Astrocyte of the cerebellum (primary cell): ENCODE data around the gene LPGAT1.

Source experiments
- DNase-seq: peaks from one replicate; pipeline ENCODE4 v3.0.0-alpha.2; 2011; ENCODE audit warnings: low read depth
- H3K4me3 ChIP-seq: 2 replicates; pipeline ENCODE4 v1.5.1; 2011; ENCODE audit warnings: mild to moderate bottlenecking, low read depth, low read length, moderate library complexity
- CTCF ChIP-seq: IDR thresholded peaks from 2 replicates; pipeline ENCODE4 v1.5.1; 2012; ENCODE audit warnings: low read length, low read depth, moderate library complexity, mild to moderate bottlenecking; ENCODE audit errors: missing control alignments
- in situ Hi-C: cut with HindIII; loops from 2 replicates; pipeline ENCODE4 v1.10.0; 2017; ENCODE audit warnings: low sequenced_read_pairs

Gene LPGAT1

GRCh38 chr1:211750599-211750998, 80.0 kb downstream of the LPGAT1 start:
- in situ Hi-C loops, result no loop called here
- no peak overlapping the region for H3K4me3 ChIP-seq
- no peak for DNase-seq
- no peak for TF ChIP-seq CTCF

- DNase-seq, result no peak
- H3K4me3 ChIP-seq, result no peak overlapping the region
- in situ Hi-C loops, result no loop called here
- no peak for TF ChIP-seq CTCF
Measured at GRCh38 chr1:211749251-211749650, 81.3 kb downstream of the LPGAT1 start.

GRCh38 chr1:211748810-211749209, 81.8 kb downstream of the LPGAT1 start:
- H3K4me3 ChIP-seq, result no peak overlapping the region
- no peak for DNase-seq
- TF ChIP-seq CTCF, result no peak
- in situ Hi-C loops, result no loop called here

GRCh38 chr1:211742889-211743529, 87.6 kb downstream of the LPGAT1 start:
- DNase-seq, result no peak
- TF ChIP-seq CTCF, result no peak
- no peak overlapping the region for H3K4me3 ChIP-seq
- in situ Hi-C loops, result no loop called here

GRCh38 chr1:211742272-211742671, 88.3 kb downstream of the LPGAT1 start:
- TF ChIP-seq CTCF, result no peak
- DNase-seq, result no peak
- no peak overlapping the region for H3K4me3 ChIP-seq
- in situ Hi-C loops, result no loop called here

GRCh38 chr1:211741788-211742187, 88.8 kb downstream of the LPGAT1 start:
- peak; percentile 19 for DNase-seq
- in situ Hi-C loops, result no loop called here
- no peak for TF ChIP-seq CTCF
- H3K4me3 ChIP-seq, result no peak overlapping the region
